WERI-Rb-1 (cell line): ENCODE results near the gene ARL15.

Experiments
- DNase-seq: peaks from one replicate; pipeline ENCODE4 v3.0.0-alpha.2; 2020
- H3K27ac ChIP-seq: fragments of 250-450 bp; sonication (Bioruptor Pico); 2 replicates; pipeline ENCODE4 v1.5.1; 2020; ENCODE audit warnings: mild to moderate bottlenecking, moderate library complexity
- H3K27me3 ChIP-seq: fragments of 250-450 bp; sonication (Bioruptor Pico); 2 replicates; pipeline ENCODE4 v1.5.1; 2021; ENCODE audit warnings: mild to moderate bottlenecking, low read depth, moderate library complexity; ENCODE audit not compliant: insufficient read depth, severe bottlenecking
- H3K36me3 ChIP-seq: fragments of 250-450 bp; sonication (Bioruptor Pico); 2 replicates; pipeline ENCODE4 v1.5.1; 2020; ENCODE audit warnings: mild to moderate bottlenecking, moderate library complexity
- H3K4me3 ChIP-seq: 2 replicates; pipeline ENCODE4 v1.5.1; 2011; ENCODE audit warnings: low read depth, mild to moderate bottlenecking, control low read depth, low read length
- H3K9me3 ChIP-seq: fragments of 250-450 bp; sonication (Bioruptor Pico); 2 replicates; pipeline ENCODE4 v1.5.1; 2021; ENCODE audit warnings: mild to moderate bottlenecking, moderate library complexity; ENCODE audit not compliant: severe bottlenecking
- CTCF ChIP-seq: IDR thresholded peaks from 2 replicates; pipeline ENCODE4 v1.5.1; 2011; ENCODE audit warnings: low read depth, mild to moderate bottlenecking, control low read depth, inconsistent platforms, low read length

The ARL15 gene

GRCh38 chr5:54205918-54206317 lies 104.5 kb downstream of the ARL15 start:
- Histone ChIP-seq H3K9me3 (no peaks in the 10 kb centered on the region), H3K36me3 (no peaks in the 10 kb centered on the region), H3K4me3 (no peak overlapping the region), H3K27ac (no peak overlapping the region), H3K27me3 (no peaks in the 10 kb centered on the region)
- no peak for DNase-seq
- TF ChIP-seq CTCF = no peak

GRCh38 chr5:54205453-54205852 lies 104.9 kb downstream of the ARL15 start:
- H3K4me3 ChIP-seq = no peak overlapping the region
- TF ChIP-seq CTCF = no peak
- no peaks in the 10 kb centered on the region for H3K36me3 ChIP-seq
- H3K27me3 ChIP-seq = no peaks in the 10 kb centered on the region
- DNase-seq = no peak
- no peak overlapping the region for H3K27ac ChIP-seq
- H3K9me3 ChIP-seq = no peaks in the 10 kb centered on the region

DNA sequence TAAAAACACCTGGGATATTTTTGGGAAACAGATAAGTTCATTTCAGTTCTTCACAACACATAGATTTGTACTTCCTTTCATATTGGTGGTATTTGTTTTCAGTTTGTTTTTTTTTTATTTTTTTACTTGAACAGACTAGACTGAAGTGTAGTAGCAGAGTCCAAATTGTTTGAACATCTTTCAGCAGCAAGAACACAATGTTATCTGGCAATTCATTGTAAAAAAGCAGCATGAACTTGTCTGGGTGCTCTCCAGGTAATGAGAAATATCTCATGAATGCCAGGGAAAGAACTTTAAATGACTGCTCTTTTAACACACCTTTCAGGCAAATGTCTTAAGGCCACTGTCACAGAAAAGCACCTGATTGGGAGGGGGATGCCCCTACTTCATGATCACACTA lies 113.4 kb downstream of the ARL15 start:
- no peaks in the 10 kb centered on the region for H3K36me3 ChIP-seq
- H3K4me3 ChIP-seq = no peak overlapping the region
- DNase-seq = no peak
- TF ChIP-seq CTCF = no peak
- no peaks in the 10 kb centered on the region for H3K27me3 ChIP-seq
- no peaks in the 10 kb centered on the region for H3K9me3 ChIP-seq
- H3K27ac ChIP-seq = no peak overlapping the region

DNA sequence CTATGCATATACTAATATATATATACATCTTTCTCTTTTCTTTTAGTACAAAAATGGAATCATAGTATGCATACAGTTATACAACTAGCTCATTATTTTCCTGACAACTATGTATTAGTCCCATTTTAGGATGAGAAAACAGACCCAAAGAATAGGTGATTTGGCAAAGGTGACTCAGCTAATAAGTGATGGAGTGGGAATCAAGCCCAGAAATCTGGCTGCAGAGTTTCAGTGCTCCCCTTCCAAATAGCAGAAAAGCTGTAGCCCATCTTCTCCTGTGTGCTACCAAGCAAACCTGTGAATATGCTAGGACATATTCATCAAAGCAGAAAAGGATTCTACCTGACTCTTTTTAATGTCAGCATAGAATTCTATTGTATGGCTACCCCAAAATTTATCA lies 114.7 kb downstream of the ARL15 start:
- DNase-seq = no peak

GRCh38 chr5:54194318-54194717 lies 116.1 kb downstream of the ARL15 start:
- Histone ChIP-seq H3K27me3 (no peaks in the 10 kb centered on the region), H3K36me3 (no peaks in the 10 kb centered on the region), H3K9me3 (no peaks in the 10 kb centered on the region), H3K4me3 (no peak overlapping the region), H3K27ac (no peak overlapping the region)
- DNase-seq = no peak
- no peak for TF ChIP-seq CTCF

More for the DNA sequence above, 114.7 kb downstream of the ARL15 start:
- Histone ChIP-seq H3K9me3 (no peaks in the 10 kb centered on the region), H3K36me3 (no peaks in the 10 kb centered on the region), H3K27me3 (no peaks in the 10 kb centered on the region), H3K4me3 (no peak overlapping the region), H3K27ac (no peak overlapping the region)
- TF ChIP-seq CTCF = no peak

DNA sequence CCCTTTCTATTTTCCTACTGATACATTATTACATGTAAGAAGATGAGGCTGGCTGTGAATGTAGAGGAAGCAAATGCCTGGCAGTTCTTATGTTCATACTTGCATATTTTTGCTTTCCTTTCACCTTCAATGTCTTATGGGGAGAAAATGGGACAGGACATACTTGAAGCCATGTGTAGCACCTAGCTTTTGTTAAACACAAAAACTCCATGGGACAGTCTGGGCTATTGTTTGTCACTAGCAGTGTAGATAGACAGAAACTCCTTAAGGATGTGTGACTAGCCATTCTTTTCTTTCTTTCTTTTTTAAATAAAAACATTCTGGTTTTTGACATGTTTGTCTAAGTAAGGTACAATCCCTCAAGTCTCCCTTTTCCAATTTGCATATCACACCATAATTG lies 122.7 kb downstream of the ARL15 start:
- DNase-seq = no peak
- no peaks in the 10 kb centered on the region for H3K9me3 ChIP-seq
- no peaks in the 10 kb centered on the region for H3K27me3 ChIP-seq
- H3K27ac ChIP-seq = no peak overlapping the region
- no peaks in the 10 kb centered on the region for H3K36me3 ChIP-seq
- no peak for TF ChIP-seq CTCF
- H3K4me3 ChIP-seq = no peak overlapping the region
